Stimulated activated CD8-positive, alpha-beta memory T cell treated with anti-CD3 and anti-CD28 coated beads, Interleukin-4, amount 100 ng/mL, for 24 hours (primary cell): Measurements from ENCODE around the gene ELMOD2.

Source experiments
- DNase-seq: peaks from one replicate; pipeline ENCODE4 v3.0.0-alpha.2; 2020; ENCODE audit warnings: low read depth

ELMOD2 gene

GRCh38 chr4:140581078-140581477, 57.1 kb downstream of the ELMOD2 start:
- DNase-seq: no peak

DNA sequence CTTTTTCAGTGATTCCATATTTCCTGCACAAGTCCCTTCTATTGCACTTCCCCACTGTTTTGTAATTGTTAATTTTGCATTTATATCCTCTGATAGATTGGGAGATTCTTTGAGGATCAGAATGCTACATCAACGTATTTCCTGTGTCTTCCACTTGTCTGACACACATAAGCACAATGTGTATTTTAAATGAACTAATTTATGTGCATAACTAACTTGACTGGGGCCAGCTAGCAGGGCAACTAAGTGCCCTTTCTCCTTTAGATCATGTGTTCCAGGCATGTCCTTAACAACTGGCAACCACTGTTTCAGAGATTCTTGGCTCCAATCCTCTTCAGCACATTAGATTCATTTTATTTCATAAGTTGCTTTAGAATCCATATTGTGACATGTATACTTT, 60.5 kb downstream of the ELMOD2 start:
- no peak for DNase-seq

- no peak for DNase-seq
Measured at GRCh38 chr4:140595065-140595464, 71.1 kb downstream of the ELMOD2 start.

- DNase-seq: no peak
Measured at GRCh38 chr4:140600408-140600807, 76.4 kb downstream of the ELMOD2 start.

DNA sequence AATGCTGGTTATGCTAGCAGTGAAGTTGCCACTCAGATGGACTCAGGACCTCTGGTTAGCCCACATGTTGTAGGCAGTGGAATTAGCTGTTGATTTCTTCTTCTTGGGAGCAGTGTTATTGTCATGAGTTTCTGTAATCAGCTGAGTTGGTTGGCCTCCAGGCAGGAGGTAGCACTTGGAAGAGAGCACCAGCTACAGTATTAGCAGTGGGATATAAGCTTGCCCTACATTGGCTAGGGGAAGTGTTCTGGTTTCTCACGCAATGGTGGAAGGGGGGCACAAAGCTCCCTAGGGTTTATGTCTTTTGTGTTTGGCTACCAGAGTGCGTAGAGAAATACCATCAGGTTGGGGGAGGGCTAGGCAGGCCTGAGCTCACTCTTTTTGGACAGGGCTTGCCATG, 78.7 kb downstream of the ELMOD2 start:
- no peak for DNase-seq

DNA sequence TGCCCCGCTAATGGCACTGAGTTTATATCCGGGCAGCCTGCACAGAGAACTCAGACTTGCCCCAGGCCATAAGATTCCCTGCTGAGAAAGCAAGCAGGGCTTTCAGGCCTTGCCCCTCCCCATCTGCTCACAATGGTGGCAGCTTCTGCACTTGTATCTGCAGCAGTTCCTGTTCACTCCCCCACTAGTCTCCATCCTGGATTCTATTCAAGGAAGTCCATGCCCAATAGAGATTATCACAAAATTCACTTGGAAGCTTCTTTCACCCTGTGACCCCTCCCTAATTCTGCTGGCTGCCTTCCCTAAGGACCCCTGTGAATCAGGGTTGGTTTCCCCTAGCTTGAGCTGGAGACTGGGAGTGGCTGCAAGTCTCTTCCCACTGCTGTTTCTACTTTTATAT, 79.3 kb downstream of the ELMOD2 start:
- DNase-seq: no peak
